DND-41 (cell line): ENCODE data around the gene TRIM54.

Experiments
- CTCF ChIP-seq: IDR thresholded peaks from 2 replicates; pipeline ENCODE4 v1.5.1; 2012; ENCODE audit warnings: borderline replicate concordance, low read length, moderate library complexity, mild to moderate bottlenecking; ENCODE audit not compliant: poor library complexity, severe bottlenecking; ENCODE audit errors: extremely low read depth
- EZH2 ChIP-seq: IDR thresholded peaks from 3 replicates; pipeline ENCODE4 v1.6.1; 2012; ENCODE audit warnings: borderline replicate concordance, low read depth, mild to moderate bottlenecking, moderate library complexity, low read length, inconsistent platforms; ENCODE audit not compliant: severe bottlenecking

GRCh38 chr2:27304488-27305240 lies 22.4 kb downstream of the TRIM54 start:
- TF ChIP-seq CTCF, result no peak
- no peak for TF ChIP-seq EZH2
